Ovary (tissue), 9 donors: Measurements from ENCODE around the gene DNASE1L2. TPM values are rescaled to one million over a fixed set of nuclear protein-coding genes. Genes with fewer than 3 reads are reported as not detected.
"Not testable (repeated sequence)": the region's sequence is repeated elsewhere in the genome, so short reads cannot be mapped to it uniquely, and the experiment has no call there.

ENCODE experiments used
- DNase-seq, 5 donors: peaks; one replicate each; pipeline ENCODE4 v3.0.0-alpha.2; 2019 to 2020
- H3K27ac ChIP-seq, 2 donors: fragments of 200-600 bp; one replicate each; pipeline versions ENCODE4 v1.5.1 to v1.8.0; 2019 to 2022
- H3K27me3 ChIP-seq: fragments of 200-600 bp; one replicate; pipeline ENCODE4 v1.8.0; 2022
- H3K36me3 ChIP-seq: fragments of 200-600 bp; sonication (generic); one replicate; pipeline ENCODE4 v1.5.1; 2019
- H3K4me1 ChIP-seq: one replicate; pipeline ENCODE4 v1.8.1; 2013; ENCODE audit warnings: mild to moderate bottlenecking, moderate library complexity; ENCODE audit not compliant: insufficient read depth
- H3K4me3 ChIP-seq: fragments of 200-600 bp; sonication (generic); one replicate; pipeline ENCODE4 v1.5.1; 2017
- H3K9me3 ChIP-seq, 2 donors: fragments of 200-600 bp in 1 of 2; sonication (generic) in 1 of 2; one replicate each; pipeline versions ENCODE4 v1.5.1 to v1.8.1; 2013 to 2019; ENCODE audit warnings: mild to moderate bottlenecking in 1 of 2, moderate library complexity in 1 of 2
- CTCF ChIP-seq, 3 donors: fragments of 450-650 bp in 2 of 3; fragments of 200-600 bp in 1 of 3; IDR thresholded peaks; one replicate each; pipeline versions ENCODE4 v1.5.1 to v1.8.0; 2016 to 2022; ENCODE audit warnings: antibody characterized with exemption in 3 of 3, mild to moderate bottlenecking in 1 of 3
- EP300 ChIP-seq: sonication (generic); formaldehyde crosslinking; IDR thresholded peaks from one replicate; pipeline ENCODE4 v1.6.1; 2017; ENCODE audit warnings: antibody characterized with exemption
- POLR2A ChIP-seq: fragments of 450-650 bp; IDR thresholded peaks from one replicate; pipeline ENCODE4 v1.6.1; 2017; ENCODE audit warnings: antibody characterized with exemption, mild to moderate bottlenecking, moderate library complexity
- WGBS, 3 donors: extraction: QIAGEN DNeasy Blood & Tissue Kit in 1 of 3; methylation state at CpG; one replicate each; pipeline versions ENCODE4 v1.1.5 to v1.1.7; 2013 to 2017; 5-methylcytosine and 5-hydroxymethylcytosine counted together
- intact Hi-C, 4 donors: fragments of 100-400 bp; cut with DNase I; formaldehyde crosslinking; loops; one replicate each; pipeline versions ENCODE4 v1.11.0 to v1.15.1; 2022 to 2023
- polyA plus RNA-seq, 2 donors: library from polyadenylated mRNA; stranded (reverse); fragments of 200-250 nt in 1 of 2; fragments of 350-450 nt in 1 of 2; fragmentation: Illumina TruSeq in 1 of 2; extraction: RNeasy Lipid Tissue Mini Kit (QIAGEN cat#74804) in 1 of 2; gene quantifications; one replicate each; pipeline ENCODE4 v1.2.3, GENCODE V29; 2013 to 2014
- total RNA-seq, 7 donors: library from RNA; depleted of rRNA in 2 of 7; stranded (reverse); fragments of >200 nt in 2 of 7; fragmentation: NEBNext Ultra II Directional in 3 of 7; extraction: Animal tissue kit (Norgen Biotek cat#: 25700) in 3 of 7; gene quantifications; one replicate each; pipeline versions ENCODE4 v1.1.0 to v1.2.4, GENCODE V29; 2016 to 2023
- donor health status: DM: no; HTN: no; CAD: no; lungs with moderate emphysema.
- donor health status: DM: no; HTN: no; CAD: no.
- donor health status: Bipolar disorder and iron deficiency.
- donor health status: DM: yes; HTN: yes; CAD: no.
- donor health status: DM: no; HTN: no; CAD: no.
- donor health status: DM: yes; HTN: yes; CAD: no.

DNASE1L2 gene
- total and polyA plus RNA-seq, 9 donors = 0.37 to 1.1 (median 0.73) TPM; not detected in 1

GRCh38 chr16:2199621-2200139 lies 36.6 kb upstream of the DNASE1L2 start:
- TF ChIP-seq EP300 = no peak
- no peak for TF ChIP-seq CTCF (IDR thresholded peaks at IDR 0.05)
- TF ChIP-seq POLR2A = no peak

GRCh38 chr16:2200313-2200712 lies 35.9 kb upstream of the DNASE1L2 start:
- no peaks in the 10 kb centered on the region for H3K36me3 ChIP-seq
- intact Hi-C loops = no loop called here

More at GRCh38 chr16:2199621-2200139, 36.6 kb upstream of the DNASE1L2 start:
- intact Hi-C loops = no loop called here
- no peaks in the 10 kb centered on the region for H3K9me3 ChIP-seq
- no peak overlapping the region for H3K27ac ChIP-seq
- H3K27me3 ChIP-seq = peaks cover 2% of the 10 kb centered on the region
- H3K4me1 ChIP-seq = peaks cover 2% of the 10 kb centered on the region
- H3K4me3 ChIP-seq = no peak overlapping the region
- no peak for DNase-seq
- 54 to 55% (median 55%) methylated on average over 13 to 14 of the region's 14 CpGs for WGBS, 3 donors
- H3K36me3 ChIP-seq = no peaks in the 10 kb centered on the region

GRCh38 chr16:2203119-2203688 lies 33.0 kb upstream of the DNASE1L2 start:
- H3K27ac ChIP-seq, intact Hi-C loops, H3K4me3 ChIP-seq, H3K36me3 ChIP-seq, H3K9me3 ChIP-seq, H3K4me1 ChIP-seq, DNase-seq, H3K27me3 ChIP-seq: not testable (repeated sequence)
- 90 to 95% (median 95%) methylated on average over 8 of the region's 8 CpGs for WGBS, 3 donors

More at GRCh38 chr16:2200313-2200712, 35.9 kb upstream of the DNASE1L2 start:
- H3K27me3 ChIP-seq = peaks cover 2% of the 10 kb centered on the region
- DNase-seq = no peak
- H3K27ac ChIP-seq = no peak overlapping the region
- TF ChIP-seq POLR2A (no peak), CTCF (IDR thresholded peaks at IDR 0.05) (no peak), EP300 (no peak)
- WGBS, 3 donors = 84 to 90% (median 84%) methylated on average over 6 of the region's 6 CpGs
- H3K9me3 ChIP-seq = no peaks in the 10 kb centered on the region
- H3K4me1 ChIP-seq = peaks cover 4% of the 10 kb centered on the region
- no peak overlapping the region for H3K4me3 ChIP-seq

- no peak for TF ChIP-seq POLR2A
- no peak for TF ChIP-seq CTCF (IDR thresholded peaks at IDR 0.05)
- peaks cover 8% of the 10 kb centered on the region for H3K4me1 ChIP-seq
- no peaks in the 10 kb centered on the region for H3K9me3 ChIP-seq
- H3K27ac ChIP-seq = peak overlapping the region in 1 of 2 donors; percentile 99
- 51 to 57% (median 53%) methylated on average over 13 of the region's 13 CpGs for WGBS, 3 donors
- DNase-seq = no peak
- no peaks in the 10 kb centered on the region for H3K27me3 ChIP-seq
- intact Hi-C loops = no loop called here
- no peaks in the 10 kb centered on the region for H3K36me3 ChIP-seq
- peak overlapping the region; percentile 93 for H3K4me3 ChIP-seq
These were observed 31.7 kb upstream of the DNASE1L2 start for GRCh38 chr16:2204416-2205103.
